GM19193 (cell line): Measurements from ENCODE around the gene GPR78.

ENCODE experiments used
- POLR2A ChIP-seq: IDR thresholded peaks from 4 replicates; pipeline ENCODE4 v1.6.1; 2011; ENCODE audit not compliant: insufficient read depth, insufficient read length; ENCODE audit errors: extremely low read depth

The GPR78 gene

GRCh38 chr4:8553991-8554405 lies 26.2 kb upstream of the GPR78 start:
- TF ChIP-seq POLR2A = no peak

- TF ChIP-seq POLR2A = no peak
Measured at GRCh38 chr4:8554555-8555100, 25.6 kb upstream of the GPR78 start.

DNA sequence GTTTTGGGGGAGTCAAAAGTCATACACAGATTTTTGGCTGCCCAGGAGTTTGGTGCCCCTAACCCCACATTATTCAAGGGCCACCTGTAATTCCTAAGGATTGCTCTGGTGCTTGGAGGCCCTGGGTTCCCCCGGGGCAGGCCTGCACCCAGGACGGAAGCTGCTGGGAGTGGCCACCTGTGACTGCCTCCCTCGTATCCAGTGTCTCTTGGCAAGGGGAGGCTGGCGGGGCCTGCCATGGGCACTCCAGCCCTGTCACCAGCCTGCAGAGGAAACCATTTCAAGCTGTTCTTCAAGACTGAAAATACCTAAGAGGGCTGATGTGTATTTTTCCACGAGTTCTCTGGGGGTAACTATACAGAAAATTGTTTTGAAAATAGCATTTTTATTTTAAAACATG lies 24.5 kb upstream of the GPR78 start:
- TF ChIP-seq POLR2A = no peak

- no peak for TF ChIP-seq POLR2A
Measured at GRCh38 chr4:8556341-8557150, 23.6 kb upstream of the GPR78 start.

DNA sequence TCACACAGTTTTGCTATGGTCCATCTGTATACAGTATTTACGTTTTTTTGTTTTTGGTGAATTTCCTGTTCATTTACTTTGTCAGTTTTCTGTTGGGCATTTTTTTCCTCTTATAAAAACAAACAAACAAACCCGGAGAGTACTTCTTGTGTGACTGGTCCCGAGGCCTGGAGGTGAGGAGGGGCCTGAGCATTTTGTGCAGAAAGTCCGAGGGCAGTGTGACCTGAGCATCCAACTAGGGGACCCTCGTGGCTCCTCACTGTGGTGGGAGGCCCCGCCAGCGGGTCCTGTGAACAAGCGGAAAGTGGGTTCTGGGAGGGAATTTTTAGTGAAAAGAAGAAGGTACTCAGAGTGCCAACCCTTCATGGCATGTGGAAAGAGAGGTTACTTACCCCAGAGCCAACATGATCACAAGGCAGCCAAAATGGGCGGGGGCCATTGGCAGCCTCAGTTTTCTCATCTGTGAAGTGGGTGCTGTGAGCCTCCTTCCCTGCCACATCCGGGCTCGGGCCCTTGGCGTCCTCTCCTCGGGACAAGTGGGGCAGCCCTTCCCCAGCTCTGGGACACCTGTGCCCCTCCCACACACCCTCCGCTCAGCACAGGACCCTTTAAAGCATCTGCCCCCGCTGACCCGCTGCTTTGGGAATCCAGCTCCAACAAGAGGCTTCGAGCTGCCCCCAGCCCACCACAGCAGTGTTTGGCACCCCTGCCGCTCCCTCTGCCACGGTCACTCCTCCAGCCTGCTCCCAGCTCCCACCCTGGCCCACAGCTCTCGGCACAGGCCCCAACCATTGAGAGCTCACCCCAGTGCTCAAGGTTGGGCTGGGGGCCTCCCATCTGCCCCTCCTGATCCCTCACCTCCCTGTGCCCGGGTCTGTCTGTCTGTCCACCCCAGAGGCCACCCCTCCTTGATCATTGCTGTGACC lies 22.8 kb upstream of the GPR78 start:
- TF ChIP-seq POLR2A = no peak

DNA sequence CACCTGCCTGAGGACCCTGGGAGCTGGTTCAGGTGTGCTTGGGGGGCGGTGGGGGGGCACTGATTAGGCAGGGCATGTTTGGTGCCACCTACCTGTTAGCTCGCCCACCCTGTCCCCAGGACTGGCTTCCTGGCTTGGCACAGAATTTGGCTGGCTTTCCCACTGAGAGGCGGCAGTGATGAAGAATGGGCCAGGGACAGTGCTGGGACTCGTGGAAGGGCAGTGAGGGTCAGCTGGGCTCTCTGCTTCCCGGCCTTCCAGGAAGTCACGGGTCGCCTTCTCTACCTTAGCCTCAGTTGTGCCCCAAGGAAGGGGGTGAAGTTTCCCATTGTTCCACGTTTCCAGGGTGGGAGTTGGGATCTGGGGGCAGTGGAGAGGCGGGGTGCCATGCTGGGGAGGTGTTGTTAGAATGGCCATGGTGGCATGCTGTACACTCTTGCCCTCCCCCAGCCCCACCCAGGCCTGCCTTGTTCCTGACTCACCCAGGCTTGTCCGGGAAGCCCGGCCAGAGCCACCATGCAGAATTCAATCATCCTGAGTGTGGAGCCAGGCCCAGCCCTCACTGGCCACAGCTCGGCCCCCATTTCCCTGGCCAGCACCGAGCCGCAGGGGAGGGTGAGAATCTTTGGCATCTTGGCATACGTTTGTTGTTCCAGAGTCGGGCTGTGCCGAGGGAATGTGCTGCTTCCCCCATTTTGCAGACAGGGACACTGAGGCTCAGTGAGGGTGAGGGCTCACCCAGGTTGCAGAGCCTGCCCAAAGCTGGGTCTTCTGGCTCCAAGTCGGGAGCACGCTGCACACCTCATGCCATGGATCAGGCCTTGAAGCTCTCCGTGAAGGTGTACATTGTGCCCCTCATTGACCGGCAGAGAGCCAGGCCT lies 21.9 kb upstream of the GPR78 start:
- TF ChIP-seq POLR2A = no peak

DNA sequence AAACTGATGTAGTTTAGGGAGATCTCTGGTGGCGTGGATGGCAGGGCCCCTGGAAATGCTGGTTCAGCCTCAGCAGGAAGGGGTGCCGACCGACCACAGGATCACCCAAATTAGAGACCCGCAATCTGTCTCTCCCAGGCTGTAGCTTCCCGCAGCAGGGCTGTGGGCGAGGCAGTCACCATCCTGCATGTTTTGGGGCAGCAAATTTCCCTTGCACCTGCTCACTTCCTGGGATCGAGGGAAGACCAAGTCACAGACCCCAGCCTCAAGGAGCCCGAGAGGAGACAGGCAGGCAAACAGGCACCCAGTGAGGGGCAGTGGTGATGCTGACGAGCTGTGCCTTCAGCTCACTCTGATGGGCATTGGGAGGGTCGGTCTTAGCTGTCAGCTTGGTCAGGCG lies 21.2 kb upstream of the GPR78 start:
- TF ChIP-seq POLR2A = no peak

DNA sequence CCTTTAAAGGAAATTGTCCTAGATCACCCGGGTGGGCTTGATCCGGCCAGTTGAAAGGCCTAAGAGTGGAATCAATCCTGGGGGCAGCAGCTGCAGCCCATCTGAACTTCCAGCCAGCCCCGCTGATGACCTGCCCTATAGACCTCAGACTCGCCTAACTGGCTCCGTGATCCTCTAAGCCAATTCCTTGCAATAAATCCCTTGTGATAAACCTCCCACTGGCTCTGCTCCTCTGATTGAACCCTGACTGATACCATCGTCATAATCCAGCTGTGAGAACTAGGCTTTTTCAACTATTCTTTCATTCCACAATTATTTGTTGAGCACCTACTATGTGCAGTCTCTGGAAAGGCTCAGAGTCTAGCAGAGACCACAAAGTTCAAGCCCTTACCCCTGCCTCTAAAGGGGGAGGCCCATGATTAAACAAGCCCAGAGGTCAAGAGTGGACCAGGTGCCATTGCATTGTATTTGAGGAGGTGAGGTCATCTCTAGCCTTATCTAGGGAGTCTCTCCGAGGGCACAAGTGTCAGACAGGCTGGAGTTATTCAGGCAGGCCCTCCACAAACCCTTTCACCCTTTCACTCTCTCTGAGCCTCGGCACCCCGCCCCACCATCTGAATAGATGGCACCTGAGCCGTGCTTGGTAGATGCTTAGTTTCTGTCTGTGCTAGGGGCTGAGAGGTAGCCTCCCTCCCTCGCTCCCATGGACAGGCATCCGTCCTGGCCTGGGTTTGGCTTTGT lies 20.5 kb upstream of the GPR78 start:
- no peak for TF ChIP-seq POLR2A

GRCh38 chr4:8560265-8561047 lies 19.7 kb upstream of the GPR78 start:
- no peak for TF ChIP-seq POLR2A

DNA sequence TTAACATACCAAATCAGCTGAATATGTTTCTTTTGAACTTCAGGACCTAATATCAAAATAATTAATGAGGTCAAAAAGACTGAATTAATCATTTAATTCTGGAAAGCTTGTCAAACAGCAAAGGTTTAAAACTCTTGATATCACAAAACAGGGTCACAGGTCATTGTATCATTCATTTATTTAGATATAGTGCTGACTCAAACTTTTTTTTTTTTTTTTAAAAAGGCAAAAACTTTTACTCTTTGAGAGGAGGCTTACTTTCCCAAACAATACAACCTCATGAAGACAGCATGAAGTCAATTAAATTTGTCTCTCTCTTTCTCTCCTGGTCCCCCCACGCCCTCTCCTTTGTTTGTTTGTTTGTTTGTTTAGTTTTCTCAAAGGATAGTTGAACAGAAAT lies 15.6 kb upstream of the GPR78 start:
- TF ChIP-seq POLR2A = no peak

DNA sequence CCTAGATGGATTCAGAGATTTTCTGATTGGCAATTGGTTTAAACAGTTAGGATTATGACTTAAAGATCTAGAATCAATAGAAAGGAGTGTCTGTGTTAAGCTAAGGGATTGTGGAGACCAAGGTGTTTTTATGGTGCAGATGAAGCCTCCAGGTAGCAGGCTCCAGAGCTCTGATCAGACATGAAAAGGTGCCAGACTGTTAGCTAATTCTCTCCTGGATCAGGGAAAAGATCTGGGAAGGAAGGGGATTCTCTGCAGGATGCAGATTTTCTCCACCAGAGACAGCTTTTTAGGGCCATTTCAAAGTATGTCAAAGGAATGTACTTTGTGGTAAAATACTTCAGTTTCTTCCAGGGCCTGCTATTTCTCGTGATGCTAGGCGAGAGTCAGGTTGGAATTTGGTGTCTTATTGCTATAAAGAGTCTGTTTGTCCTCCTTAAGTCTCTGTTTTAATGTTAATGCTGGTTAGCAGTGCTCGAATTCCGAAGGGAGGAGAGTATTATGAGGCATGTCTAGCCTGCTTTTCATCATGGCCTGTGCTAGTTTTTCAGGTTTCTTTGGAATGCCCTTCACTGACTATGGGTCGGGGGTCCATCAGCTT lies 12.0 kb upstream of the GPR78 start:
- no peak for TF ChIP-seq POLR2A

DNA sequence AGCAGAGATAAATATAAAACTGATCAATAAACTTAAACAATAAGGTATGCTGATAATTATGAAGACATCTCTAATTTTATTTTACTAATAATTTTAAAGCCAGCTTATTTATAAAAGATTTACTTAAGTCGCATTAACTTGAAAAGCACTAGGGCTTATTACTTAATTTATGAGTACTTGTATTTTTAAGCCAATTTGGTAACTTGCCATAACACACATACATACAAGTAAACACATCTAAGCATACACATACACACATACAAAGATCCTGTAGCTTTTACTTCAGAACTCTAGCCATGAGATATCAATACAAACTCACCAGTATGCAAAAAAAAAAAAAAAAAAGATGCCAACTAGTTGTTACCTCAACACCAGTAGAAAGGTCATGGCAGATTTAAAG lies 10.0 kb upstream of the GPR78 start:
- TF ChIP-seq POLR2A = no peak

DNA sequence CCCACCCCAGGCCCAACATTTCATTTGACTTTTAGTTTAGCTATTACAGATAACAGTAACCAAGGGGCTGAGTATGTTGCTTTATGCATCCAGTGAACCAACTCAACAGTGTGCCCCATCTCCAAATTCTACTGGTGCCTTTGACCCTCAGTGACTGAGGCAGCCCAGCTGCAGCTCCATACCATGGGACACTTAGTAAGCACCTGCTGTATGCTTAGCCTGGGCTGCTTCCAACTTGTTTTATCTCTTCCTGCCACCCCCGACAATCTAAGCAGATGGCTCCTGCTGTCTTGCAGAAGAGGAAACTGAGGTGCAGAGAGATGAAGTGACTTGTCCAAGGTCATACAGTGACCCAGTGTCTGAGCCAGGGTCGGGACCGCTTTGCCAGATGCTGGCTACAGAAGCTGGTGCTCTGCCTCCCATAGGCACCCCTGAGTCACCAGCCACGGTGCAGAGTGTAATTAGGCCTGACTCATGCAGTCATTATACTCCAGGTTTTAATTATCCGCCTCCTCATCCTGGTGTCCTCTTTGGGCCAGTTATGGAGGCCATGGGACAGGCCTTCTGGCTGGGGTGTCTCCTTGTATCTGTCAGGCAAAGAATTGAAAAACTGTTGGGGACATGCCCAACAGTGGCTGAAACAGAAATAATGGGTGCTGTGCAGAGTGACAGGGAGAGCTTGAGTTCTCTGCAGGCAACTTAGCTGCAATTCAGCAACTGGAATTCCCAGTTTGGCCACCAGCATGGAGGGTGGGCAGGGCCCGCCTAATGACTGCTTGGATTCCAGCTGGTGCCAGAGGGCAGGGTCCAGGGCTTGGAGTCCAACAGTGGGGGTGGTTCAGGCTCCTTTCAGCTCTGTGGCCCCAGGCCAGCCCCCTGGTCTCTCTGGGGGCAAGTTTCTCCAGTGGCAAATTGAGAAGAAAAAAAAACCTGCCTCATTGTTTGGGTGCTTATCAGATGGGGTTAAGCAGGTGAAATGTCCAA lies 8.2 kb upstream of the GPR78 start:
- TF ChIP-seq POLR2A = no peak
